ENCODE data around the gene UGT1A8.
"Not testable (repeated sequence)": the region's sequence is repeated elsewhere in the genome, so short reads cannot be mapped to it uniquely, and the experiment has no call there.

The UGT1A8 gene

GRCh38 chr2:233611284-233611683 lies 6.1 kb upstream of the UGT1A8 start:
- no peak overlapping the region for H3K4me3 Mint-ChIP-seq
- no peak overlapping the region for H3K27ac Mint-ChIP-seq
- no peaks in the 10 kb centered on the region for H3K4me1 Mint-ChIP-seq
- peaks cover 2% of the 10 kb centered on the region for H3K36me3 Mint-ChIP-seq
- H3K9me3 Mint-ChIP-seq = peaks cover 11% of the 10 kb centered on the region
- peaks cover 15% of the 10 kb centered on the region for H3K27me3 Mint-ChIP-seq

- no peaks in the 10 kb centered on the region for H3K9me3 Mint-ChIP-seq
- no peak overlapping the region for H3K4me3 Mint-ChIP-seq
- H3K27me3 Mint-ChIP-seq = peaks cover 25% of the 10 kb centered on the region
- no peaks in the 10 kb centered on the region for H3K4me1 Mint-ChIP-seq
- no peaks in the 10 kb centered on the region for H3K36me3 Mint-ChIP-seq
- H3K27ac Mint-ChIP-seq = no peak overlapping the region
Observed at GRCh38 chr2:233620204-233620603, 2.8 kb downstream of the UGT1A8 start.

GRCh38 chr2:233621863-233622262 lies 4.4 kb downstream of the UGT1A8 start:
- H3K9me3 Mint-ChIP-seq, H3K4me3 Mint-ChIP-seq, H3K4me1 Mint-ChIP-seq, H3K36me3 Mint-ChIP-seq, H3K27ac Mint-ChIP-seq: not testable (repeated sequence)
- peaks cover 27% of the 10 kb centered on the region for H3K27me3 Mint-ChIP-seq

GRCh38 chr2:233627331-233628025 lies 10.0 kb downstream of the UGT1A8 start:
- no peak overlapping the region for H3K27ac Mint-ChIP-seq
- peaks cover 2% of the 10 kb centered on the region for H3K36me3 Mint-ChIP-seq
- no peak overlapping the region for H3K4me3 Mint-ChIP-seq
- peaks cover 33% of the 10 kb centered on the region for H3K9me3 Mint-ChIP-seq
- H3K4me1 Mint-ChIP-seq = no peaks in the 10 kb centered on the region
- peaks cover 27% of the 10 kb centered on the region for H3K27me3 Mint-ChIP-seq

GRCh38 chr2:233636306-233636705 lies 18.9 kb downstream of the UGT1A8 start, which contains the start of gene UGT1A10:
Gene UGT1A10 (plus strand): TSS chr2:233636448. CDS start chr2:233636523, 75 bp downstream.
- H3K4me1 Mint-ChIP-seq, H3K9me3 Mint-ChIP-seq, H3K27ac Mint-ChIP-seq, H3K4me3 Mint-ChIP-seq, H3K36me3 Mint-ChIP-seq: not testable (repeated sequence)
- peaks cover 27% of the 10 kb centered on the region for H3K27me3 Mint-ChIP-seq

GRCh38 chr2:233638836-233639235 lies 21.4 kb downstream of the UGT1A8 start:
- Mint-ChIP-seq H3K4me1 (peaks cover 9% of the 10 kb centered on the region), H3K36me3 (peaks cover 1% of the 10 kb centered on the region), H3K4me3 (no peak overlapping the region), H3K9me3 (peaks cover 14% of the 10 kb centered on the region), H3K27me3 (peaks cover 17% of the 10 kb centered on the region), H3K27ac (no peak overlapping the region)

GRCh38 chr2:233639860-233640259 lies 22.4 kb downstream of the UGT1A8 start:
- Mint-ChIP-seq H3K27ac (no peak overlapping the region), H3K36me3 (peaks cover 1% of the 10 kb centered on the region), H3K4me3 (no peak overlapping the region), H3K9me3 (peaks cover 14% of the 10 kb centered on the region), H3K4me1 (peaks cover 9% of the 10 kb centered on the region), H3K27me3 (peaks cover 15% of the 10 kb centered on the region)

- Mint-ChIP-seq H3K27ac (no peak overlapping the region), H3K27me3 (peaks cover 9% of the 10 kb centered on the region), H3K9me3 (peaks cover 26% of the 10 kb centered on the region), H3K4me1 (peaks cover 9% of the 10 kb centered on the region), H3K36me3 (peaks cover 5% of the 10 kb centered on the region), H3K4me3 (no peak overlapping the region)
Observed at GRCh38 chr2:233643128-233643527, 25.7 kb downstream of the UGT1A8 start.

GRCh38 chr2:233646033-233646432 lies 28.6 kb downstream of the UGT1A8 start:
- H3K4me1 Mint-ChIP-seq, H3K36me3 Mint-ChIP-seq, H3K4me3 Mint-ChIP-seq, H3K27ac Mint-ChIP-seq: not testable (repeated sequence)
- peaks cover 10% of the 10 kb centered on the region for H3K27me3 Mint-ChIP-seq
- H3K9me3 Mint-ChIP-seq = peaks cover 26% of the 10 kb centered on the region

GRCh38 chr2:233650981-233651380 lies 33.5 kb downstream of the UGT1A8 start:
- H3K9me3 Mint-ChIP-seq = peaks cover 12% of the 10 kb centered on the region
- H3K27me3 Mint-ChIP-seq = peaks cover 18% of the 10 kb centered on the region
- no peak overlapping the region for H3K27ac Mint-ChIP-seq
- no peaks in the 10 kb centered on the region for H3K4me1 Mint-ChIP-seq
- H3K36me3 Mint-ChIP-seq = peaks cover 4% of the 10 kb centered on the region
- no peak overlapping the region for H3K4me3 Mint-ChIP-seq

- peaks cover 3% of the 10 kb centered on the region for H3K36me3 Mint-ChIP-seq
- no peaks in the 10 kb centered on the region for H3K4me1 Mint-ChIP-seq
- peaks cover 18% of the 10 kb centered on the region for H3K27me3 Mint-ChIP-seq
- no peak overlapping the region for H3K27ac Mint-ChIP-seq
- no peak overlapping the region for H3K4me3 Mint-ChIP-seq
- H3K9me3 Mint-ChIP-seq = peaks cover 10% of the 10 kb centered on the region
Observed at GRCh38 chr2:233651430-233651829, 34.0 kb downstream of the UGT1A8 start.

GRCh38 chr2:233654501-233654900 lies 37.1 kb downstream of the UGT1A8 start:
- H3K4me3 Mint-ChIP-seq = no peak overlapping the region
- H3K27me3 Mint-ChIP-seq = peaks cover 22% of the 10 kb centered on the region
- no peaks in the 10 kb centered on the region for H3K36me3 Mint-ChIP-seq
- H3K9me3 Mint-ChIP-seq = no peaks in the 10 kb centered on the region
- H3K27ac Mint-ChIP-seq = no peak overlapping the region
- no peaks in the 10 kb centered on the region for H3K4me1 Mint-ChIP-seq

GRCh38 chr2:233655043-233655442 lies 37.6 kb downstream of the UGT1A8 start:
- H3K4me1 Mint-ChIP-seq = no peaks in the 10 kb centered on the region
- H3K4me3 Mint-ChIP-seq = no peak overlapping the region
- no peak overlapping the region for H3K27ac Mint-ChIP-seq
- no peaks in the 10 kb centered on the region for H3K9me3 Mint-ChIP-seq
- no peaks in the 10 kb centered on the region for H3K36me3 Mint-ChIP-seq
- peaks cover 25% of the 10 kb centered on the region for H3K27me3 Mint-ChIP-seq

GRCh38 chr2:233655943-233656342 lies 38.5 kb downstream of the UGT1A8 start:
- H3K36me3 Mint-ChIP-seq, H3K27ac Mint-ChIP-seq, H3K4me3 Mint-ChIP-seq, H3K4me1 Mint-ChIP-seq, H3K9me3 Mint-ChIP-seq: not testable (repeated sequence)
- peaks cover 23% of the 10 kb centered on the region for H3K27me3 Mint-ChIP-seq

- H3K9me3 Mint-ChIP-seq = no peaks in the 10 kb centered on the region
- H3K4me3 Mint-ChIP-seq = no peak overlapping the region
- H3K27me3 Mint-ChIP-seq = peaks cover 23% of the 10 kb centered on the region
- H3K27ac Mint-ChIP-seq = no peak overlapping the region
- no peaks in the 10 kb centered on the region for H3K36me3 Mint-ChIP-seq
- no peaks in the 10 kb centered on the region for H3K4me1 Mint-ChIP-seq
Observed at GRCh38 chr2:233656443-233656842, 39.0 kb downstream of the UGT1A8 start.

GRCh38 chr2:233658610-233659009 lies 41.2 kb downstream of the UGT1A8 start:
- Mint-ChIP-seq H3K27me3 (peaks cover 21% of the 10 kb centered on the region), H3K9me3 (no peaks in the 10 kb centered on the region), H3K27ac (no peak overlapping the region), H3K36me3 (no peaks in the 10 kb centered on the region), H3K4me3 (no peak overlapping the region), H3K4me1 (no peaks in the 10 kb centered on the region)

- Mint-ChIP-seq H3K27me3 (peaks cover 29% of the 10 kb centered on the region), H3K4me1 (no peaks in the 10 kb centered on the region), H3K9me3 (no peaks in the 10 kb centered on the region), H3K4me3 (no peak overlapping the region), H3K36me3 (no peaks in the 10 kb centered on the region), H3K27ac (no peak overlapping the region)
Observed at GRCh38 chr2:233663911-233664310, 46.5 kb downstream of the UGT1A8 start.

Data from activated naive CD4-positive, alpha-beta T cell treated with anti-CD3 and anti-CD28 coated beads, Interleukin-2, amount 50 U/mL, for 24 hours (primary cell).